Measurements from ENCODE around the gene DOCK1.

DNA sequence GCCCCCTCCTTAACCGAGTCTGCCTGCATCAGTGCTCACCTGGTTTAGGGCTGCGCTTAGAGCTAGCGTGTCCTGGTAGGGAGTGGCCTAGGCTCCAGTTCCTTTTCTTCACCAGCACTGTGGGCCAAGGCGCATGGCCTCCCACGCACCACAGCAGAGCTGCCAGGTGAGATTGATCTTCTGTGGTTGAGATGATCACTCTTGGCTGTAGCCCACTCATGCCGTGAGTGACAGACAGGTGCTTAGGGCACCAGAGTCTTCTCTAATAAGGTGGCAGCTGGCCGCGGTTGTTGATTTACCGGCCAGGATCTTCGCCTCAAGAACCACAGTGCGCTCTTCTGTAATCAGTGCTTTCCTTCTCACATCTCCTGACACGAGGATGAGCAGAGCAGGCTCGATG is 448.3 kb downstream of the DOCK1 start:
- TF ChIP-seq, protein P1, sequence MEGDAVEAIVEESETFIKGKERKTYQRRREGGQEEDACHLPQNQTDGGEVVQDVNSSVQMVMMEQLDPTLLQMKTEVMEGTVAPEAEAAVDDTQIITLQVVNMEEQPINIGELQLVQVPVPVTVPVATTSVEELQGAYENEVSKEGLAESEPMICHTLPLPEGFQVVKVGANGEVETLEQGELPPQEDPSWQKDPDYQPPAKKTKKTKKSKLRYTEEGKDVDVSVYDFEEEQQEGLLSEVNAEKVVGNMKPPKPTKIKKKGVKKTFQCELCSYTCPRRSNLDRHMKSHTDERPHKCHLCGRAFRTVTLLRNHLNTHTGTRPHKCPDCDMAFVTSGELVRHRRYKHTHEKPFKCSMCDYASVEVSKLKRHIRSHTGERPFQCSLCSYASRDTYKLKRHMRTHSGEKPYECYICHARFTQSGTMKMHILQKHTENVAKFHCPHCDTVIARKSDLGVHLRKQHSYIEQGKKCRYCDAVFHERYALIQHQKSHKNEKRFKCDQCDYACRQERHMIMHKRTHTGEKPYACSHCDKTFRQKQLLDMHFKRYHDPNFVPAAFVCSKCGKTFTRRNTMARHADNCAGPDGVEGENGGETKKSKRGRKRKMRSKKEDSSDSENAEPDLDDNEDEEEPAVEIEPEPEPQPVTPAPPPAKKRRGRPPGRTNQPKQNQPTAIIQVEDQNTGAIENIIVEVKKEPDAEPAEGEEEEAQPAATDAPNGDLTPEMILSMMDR (IDR thresholded peaks at IDR 0.05) = no peak
- TF ChIP-seq POLR2A (IDR thresholded peaks at IDR 0.05) = no peak
